Peyer's patch (tissue), 4 donors: ENCODE results near the gene CD300A. TPM values are rescaled to one million over a fixed set of nuclear protein-coding genes. Genes with fewer than 3 reads are reported as not detected.
A peak's percentile ranks its signal among the peaks of the same experiment; 100 is the strongest.

ENCODE experiments used
- DNase-seq, 3 donors: peaks; one replicate each; pipeline ENCODE4 v3.0.0-alpha.2; 2017 to 2019
- H3K27ac ChIP-seq, 4 donors: fragments of 200-600 bp; sonication (generic); one replicate each; pipeline ENCODE4 v1.5.1; 2016 to 2019
- H3K27me3 ChIP-seq, 2 donors: fragments of 200-600 bp; sonication (generic); one replicate each; pipeline ENCODE4 v1.5.1; 2019
- H3K36me3 ChIP-seq, 3 donors: fragments of 200-600 bp; sonication (generic); one replicate each; pipeline ENCODE4 v1.5.1; 2016 to 2019
- H3K4me1 ChIP-seq, 4 donors: fragments of 200-600 bp; sonication (generic); one replicate each; pipeline ENCODE4 v1.5.1; 2016 to 2019
- H3K4me3 ChIP-seq, 4 donors: fragments of 200-600 bp; sonication (generic); 1 replicate in 3 of 4; 2 replicates in 1 of 4; pipeline ENCODE4 v1.5.1; 2016 to 2019; ENCODE audit warnings: mild to moderate bottlenecking in 1 of 4
- H3K9me3 ChIP-seq, 4 donors: fragments of 200-600 bp; sonication (generic); one replicate each; pipeline ENCODE4 v1.5.1; 2016 to 2019; ENCODE audit warnings: mild to moderate bottlenecking in 1 of 4
- POLR2A ChIP-seq, 2 donors: fragments of 450-650 bp; IDR thresholded peaks; one replicate each; pipeline ENCODE4 v1.5.1; 2017; ENCODE audit warnings: antibody characterized with exemption in 2 of 2, mild to moderate bottlenecking in 2 of 2, moderate library complexity in 2 of 2
- total RNA-seq, 4 donors: library from RNA; depleted of rRNA; stranded (reverse); fragments of >200 nt; gene quantifications; one replicate each; pipeline ENCODE4 v1.1.0, GENCODE V29; 2016
- TF ChIP-seq, protein P1 (sequence below), 6 experiments: fragments of 450-650 bp in 4 of 6; fragments of 200-600 bp in 2 of 6; sonication (generic) in 1 of 6; IDR thresholded peaks; one replicate each; pipeline ENCODE4 v1.5.1; 2017 to 2019; ENCODE audit warnings: antibody characterized with exemption in 6 of 6, mild to moderate bottlenecking in 3 of 6, moderate library complexity in 1 of 6

The CD300A gene
- total RNA-seq, 4 donors from 2014 or later, result 1.1 to 61.1 (median 6.8) TPM

- DNase-seq, result peak in 1 of 3 donors; percentile 64
- no peak for TF ChIP-seq POLR2A (IDR thresholded peaks at IDR 0.05)
- TF ChIP-seq, protein P1, sequence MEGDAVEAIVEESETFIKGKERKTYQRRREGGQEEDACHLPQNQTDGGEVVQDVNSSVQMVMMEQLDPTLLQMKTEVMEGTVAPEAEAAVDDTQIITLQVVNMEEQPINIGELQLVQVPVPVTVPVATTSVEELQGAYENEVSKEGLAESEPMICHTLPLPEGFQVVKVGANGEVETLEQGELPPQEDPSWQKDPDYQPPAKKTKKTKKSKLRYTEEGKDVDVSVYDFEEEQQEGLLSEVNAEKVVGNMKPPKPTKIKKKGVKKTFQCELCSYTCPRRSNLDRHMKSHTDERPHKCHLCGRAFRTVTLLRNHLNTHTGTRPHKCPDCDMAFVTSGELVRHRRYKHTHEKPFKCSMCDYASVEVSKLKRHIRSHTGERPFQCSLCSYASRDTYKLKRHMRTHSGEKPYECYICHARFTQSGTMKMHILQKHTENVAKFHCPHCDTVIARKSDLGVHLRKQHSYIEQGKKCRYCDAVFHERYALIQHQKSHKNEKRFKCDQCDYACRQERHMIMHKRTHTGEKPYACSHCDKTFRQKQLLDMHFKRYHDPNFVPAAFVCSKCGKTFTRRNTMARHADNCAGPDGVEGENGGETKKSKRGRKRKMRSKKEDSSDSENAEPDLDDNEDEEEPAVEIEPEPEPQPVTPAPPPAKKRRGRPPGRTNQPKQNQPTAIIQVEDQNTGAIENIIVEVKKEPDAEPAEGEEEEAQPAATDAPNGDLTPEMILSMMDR (IDR thresholded peaks at IDR 0.05), result no peak
- peaks cover 0 to 17% (median 2%) of the 10 kb centered on the region in 4 donors for H3K4me1 ChIP-seq
- H3K9me3 ChIP-seq, result peaks cover 0 to 9% (median 0%) of the 10 kb centered on the region in 4 donors
- no peaks in the 10 kb centered on the region for H3K27me3 ChIP-seq
- H3K36me3 ChIP-seq, result peaks cover 0 to 3% (median 0%) of the 10 kb centered on the region in 3 donors
- H3K4me3 ChIP-seq, result no peak overlapping the region
- peak overlapping the region in 2 of 4 donors; percentile 49 to 57 for H3K27ac ChIP-seq
Observed at GRCh38 chr17:74478420-74479100, 12.1 kb downstream of the CD300A start.

- TF ChIP-seq POLR2A (IDR thresholded peaks at IDR 0.05), result no peak
- TF ChIP-seq, protein P1 (IDR thresholded peaks at IDR 0.05), result no peak
- H3K27ac ChIP-seq, result no peak overlapping the region
- DNase-seq, result no peak
- no peaks in the 10 kb centered on the region for H3K27me3 ChIP-seq
- H3K9me3 ChIP-seq, result peaks cover 0 to 9% (median 0%) of the 10 kb centered on the region in 4 donors
- H3K36me3 ChIP-seq, result peaks cover 0 to 3% (median 0%) of the 10 kb centered on the region in 3 donors
- no peak overlapping the region for H3K4me3 ChIP-seq
- peaks cover 0 to 17% (median 2%) of the 10 kb centered on the region in 4 donors for H3K4me1 ChIP-seq
Observed at GRCh38 chr17:74480290-74480689, 13.9 kb downstream of the CD300A start.

GRCh38 chr17:74481621-74482020 lies 15.2 kb downstream of the CD300A start:
- Histone ChIP-seq H3K9me3 (no peaks in the 10 kb centered on the region), H3K4me3 (no peak overlapping the region), H3K27ac (no peak overlapping the region), H3K36me3 (no peaks in the 10 kb centered on the region), H3K4me1 (peaks cover 0 to 17% (median 2%) of the 10 kb centered on the region in 4 donors), H3K27me3 (no peaks in the 10 kb centered on the region)
- TF ChIP-seq, protein P1 (IDR thresholded peaks at IDR 0.05), result no peak
- TF ChIP-seq POLR2A (IDR thresholded peaks at IDR 0.05), result no peak
- DNase-seq, result no peak

DNA sequence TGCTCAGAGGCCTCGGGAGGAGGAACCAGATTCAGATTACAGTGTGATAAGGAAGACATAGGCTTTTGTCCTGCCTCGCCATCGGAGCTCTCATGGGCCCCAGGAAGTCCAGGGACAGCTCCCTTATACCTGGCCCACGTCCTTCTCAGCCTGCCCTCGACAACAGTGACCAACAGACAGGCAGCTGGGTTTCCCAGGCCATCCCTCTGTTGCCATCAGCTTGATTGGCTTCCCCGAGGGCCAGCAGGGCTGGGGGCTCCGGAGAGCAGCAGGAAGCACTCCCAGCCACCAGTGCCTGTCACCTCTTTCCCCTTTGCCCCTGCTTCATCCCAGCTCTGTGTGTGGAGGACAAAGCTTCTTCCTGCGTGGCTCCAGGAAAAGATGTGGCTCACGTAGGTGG lies 17.6 kb downstream of the CD300A start:
- Histone ChIP-seq H3K4me1 (peaks cover 0 to 9% (median 0%) of the 10 kb centered on the region in 4 donors), H3K36me3 (no peaks in the 10 kb centered on the region), H3K27me3 (no peaks in the 10 kb centered on the region), H3K9me3 (no peaks in the 10 kb centered on the region), H3K4me3 (no peak overlapping the region), H3K27ac (no peak overlapping the region)
- DNase-seq, result peak in 1 of 3 donors; percentile 36
- TF ChIP-seq, protein P1 (IDR thresholded peaks at IDR 0.05), result no peak
- TF ChIP-seq POLR2A (IDR thresholded peaks at IDR 0.05), result no peak

DNA sequence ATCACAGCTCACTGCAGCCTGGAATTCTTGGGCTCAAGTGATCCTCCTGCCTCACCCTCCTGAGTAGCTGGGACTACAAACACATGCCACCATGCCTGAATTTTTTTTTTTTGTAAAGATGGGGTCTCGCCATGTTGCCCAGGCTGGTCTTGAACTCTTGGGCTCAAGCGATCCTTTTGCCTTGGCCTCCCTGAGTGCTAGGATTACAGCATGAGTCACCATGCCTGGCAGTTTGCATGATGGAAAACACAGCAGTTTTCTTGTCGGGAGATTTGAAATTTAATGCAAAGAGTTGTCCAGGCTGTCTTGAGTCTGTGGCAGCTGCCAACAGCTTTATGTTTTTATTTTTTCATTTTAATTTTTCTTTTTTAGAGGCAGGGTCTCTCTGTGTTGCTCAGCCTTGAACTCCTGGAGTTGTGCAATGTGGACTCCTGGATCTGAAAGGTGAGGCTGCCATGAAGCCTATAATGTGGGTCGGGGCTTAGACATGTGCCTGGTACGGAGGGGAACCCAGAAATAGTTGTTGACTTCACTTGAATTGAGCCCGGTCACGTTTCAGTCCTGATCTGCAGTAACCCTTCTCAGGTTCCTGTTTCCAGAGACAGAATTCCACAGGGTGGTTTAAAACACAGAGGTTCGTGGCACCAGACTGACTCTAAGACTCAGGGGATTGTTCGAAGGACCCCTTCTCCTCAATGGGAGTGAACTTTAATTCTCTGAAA lies 18.7 kb downstream of the CD300A start:
- peak in 2 of 3 donors; percentile 6 to 21 for DNase-seq
- H3K9me3 ChIP-seq, result no peaks in the 10 kb centered on the region
- no peak for TF ChIP-seq POLR2A (IDR thresholded peaks at IDR 0.05)
- TF ChIP-seq, protein P1 (IDR thresholded peaks at IDR 0.05), result no peak
- no peak overlapping the region for H3K4me3 ChIP-seq
- H3K36me3 ChIP-seq, result no peaks in the 10 kb centered on the region
- H3K27me3 ChIP-seq, result no peaks in the 10 kb centered on the region
- no peak overlapping the region for H3K27ac ChIP-seq
- peaks cover 0 to 3% (median 0%) of the 10 kb centered on the region in 4 donors for H3K4me1 ChIP-seq
